Measurements from ENCODE around the gene SIAH2. TPM values are rescaled to one million over a fixed set of nuclear protein-coding genes. Genes with fewer than 3 reads are reported as not detected.
A peak's percentile ranks its signal among the peaks of the same experiment; 100 is the strongest.

SIAH2 gene
- 44.5 and 44.7 TPM in 2 replicates for total RNA-seq

GRCh38 chr3:150763122-150763840 is at the start of gene SIAH2:
SIAH2 (minus strand) TSS chr3:150763169; CDS start chr3:150762849, 320 bp downstream.
- Mint-ChIP-seq H3K4me3 (peak within 1 kb of the TSS; percentile 99), H3K4me1 (peaks cover 77% of the 10 kb centered on the region), H3K27me3 (no peaks in the 10 kb centered on the region), H3K9me3 (no peaks in the 10 kb centered on the region), H3K27ac (peak within 1 kb of the TSS; percentile 100), H3K36me3 (ENCODE audit: low read depth) (peaks cover 34% of the 10 kb centered on the region)
- peak; percentile 94 for DNase-seq
- intact Hi-C loops (cut with micrococcal nuclease) = loop anchor here (1.0 to 10.0 kb wide), 14 partner anchors 24 to 1752 kb away; partner anchors contain the start of genes EIF2A, ERICH6, MED12L and P2RY12
- ATAC-seq (ENCODE audit: low read depth) = peak; percentile 74
- ChIA-PET POLR2A (interaction anchor here (0.6 to 8.0 kb wide), 29 partner anchors 8 to 1634 kb away, joined by 3 to 65 read pairs (median 6); partner anchors contain the start of genes EIF2A, ERICH6, HPS3 and SELENOT), CTCF (interaction anchor here (0.7 to 4.1 kb wide), 4 partner anchors 24 to 42 kb away, joined by 4 to 31 read pairs (median 12); no protein-coding TSS in a partner anchor)
- no peak for TF ChIP-seq CTCF (IDR thresholded peaks at IDR 0.05)

- POLR2A ChIA-PET = interaction anchor here (0.6 kb wide), 1 partner anchor 49 kb away, joined by 3 read pairs; the partner anchor contains the start of gene SIAH2
- intact Hi-C loops (cut with micrococcal nuclease) = no loop called here
- no peak overlapping the region for H3K27ac Mint-ChIP-seq
These were observed 49.0 kb upstream of the SIAH2 start for GRCh38 chr3:150811984-150812383.

GRCh38 chr3:150810641-150811040 is 47.7 kb upstream of the SIAH2 start:
- ChIA-PET POLR2A (no interaction called here), CTCF (no interaction called here)
- no peak for ATAC-seq (ENCODE audit: low read depth)

More at GRCh38 chr3:150811984-150812383, 49.0 kb upstream of the SIAH2 start:
- no peak for TF ChIP-seq CTCF (IDR thresholded peaks at IDR 0.05)
- peaks cover 10% of the 10 kb centered on the region for H3K27me3 Mint-ChIP-seq
- DNase-seq (no peak), ATAC-seq (ENCODE audit: low read depth) (no peak)
- no peaks in the 10 kb centered on the region for H3K36me3 Mint-ChIP-seq (ENCODE audit: low read depth)
- no peak overlapping the region for H3K4me3 Mint-ChIP-seq
- no peaks in the 10 kb centered on the region for H3K4me1 Mint-ChIP-seq
- CTCF ChIA-PET = no interaction called here
- H3K9me3 Mint-ChIP-seq = no peaks in the 10 kb centered on the region

GRCh38 chr3:150806185-150806835 is 43.3 kb upstream of the SIAH2 start:
- ATAC-seq (ENCODE audit: low read depth) = no peak
- no peak overlapping the region for H3K4me3 Mint-ChIP-seq
- ChIA-PET CTCF (interaction anchor here (1.4 kb wide), 1 partner anchor 19 kb away, joined by 4 read pairs; no protein-coding TSS in a partner anchor), POLR2A (no interaction called here)
- H3K9me3 Mint-ChIP-seq = no peaks in the 10 kb centered on the region
- TF ChIP-seq CTCF (IDR thresholded peaks at IDR 0.05) = no peak
- intact Hi-C loops (cut with micrococcal nuclease) = no loop called here
- no peaks in the 10 kb centered on the region for H3K36me3 Mint-ChIP-seq (ENCODE audit: low read depth)
- DNase-seq = no peak
- no peaks in the 10 kb centered on the region for H3K27me3 Mint-ChIP-seq
- H3K27ac Mint-ChIP-seq = no peak overlapping the region
- no peaks in the 10 kb centered on the region for H3K4me1 Mint-ChIP-seq

More at GRCh38 chr3:150810641-150811040, 47.7 kb upstream of the SIAH2 start:
- Mint-ChIP-seq H3K4me3 (no peak overlapping the region), H3K36me3 (ENCODE audit: low read depth) (no peaks in the 10 kb centered on the region), H3K9me3 (no peaks in the 10 kb centered on the region), H3K27me3 (peaks cover 10% of the 10 kb centered on the region), H3K4me1 (no peaks in the 10 kb centered on the region), H3K27ac (no peak overlapping the region)
- intact Hi-C loops (cut with micrococcal nuclease) = no loop called here
- DNase-seq = no peak
- no peak for TF ChIP-seq CTCF (IDR thresholded peaks at IDR 0.05)

GRCh38 chr3:150805354-150805753 is 42.4 kb upstream of the SIAH2 start:
- no peaks in the 10 kb centered on the region for H3K9me3 Mint-ChIP-seq
- POLR2A ChIA-PET = no interaction called here
- no peak overlapping the region for H3K4me3 Mint-ChIP-seq
- ATAC-seq (ENCODE audit: low read depth) (no peak), DNase-seq (no peak)
- TF ChIP-seq CTCF (IDR thresholded peaks at IDR 0.05) = no peak
- H3K27me3 Mint-ChIP-seq = no peaks in the 10 kb centered on the region
- H3K36me3 Mint-ChIP-seq (ENCODE audit: low read depth) = no peaks in the 10 kb centered on the region
- intact Hi-C loops (cut with micrococcal nuclease) = no loop called here
- H3K4me1 Mint-ChIP-seq = no peaks in the 10 kb centered on the region
- CTCF ChIA-PET = interaction anchor here (1.3 kb wide), 1 partner anchor 84 kb away, joined by 3 read pairs; no protein-coding TSS in a partner anchor
- no peak overlapping the region for H3K27ac Mint-ChIP-seq
